Ishikawa (cell line): ENCODE measurements around the gene ANO7.

Experiments used
- CREB1 ChIP-seq: IDR thresholded peaks from 2 replicates; pipeline ENCODE4 v1.6.1; 2012; ENCODE audit warnings: low read depth
- EGR1 ChIP-seq: IDR thresholded peaks from 2 replicates; pipeline ENCODE4 v1.6.1; 2012
- EP300 ChIP-seq: IDR thresholded peaks from 2 replicates; pipeline ENCODE4 v1.6.1; 2012; ENCODE audit warnings: borderline replicate concordance
- FOXM1 ChIP-seq: IDR thresholded peaks from 2 replicates; pipeline ENCODE4 v1.6.1; 2012; ENCODE audit warnings: low read depth, borderline replicate concordance
- RAD21 ChIP-seq: IDR thresholded peaks from 2 replicates; pipeline ENCODE4 v1.6.1; 2012; ENCODE audit warnings: low read depth
- TAF1 ChIP-seq: IDR thresholded peaks from 2 replicates; pipeline ENCODE4 v1.6.1; 2012; ENCODE audit warnings: low read depth, mild to moderate bottlenecking
- TCF12 ChIP-seq: IDR thresholded peaks from 2 replicates; pipeline ENCODE4 v1.6.1; 2012; ENCODE audit warnings: low read depth
- YY1 ChIP-seq: IDR thresholded peaks from 2 replicates; pipeline ENCODE4 v1.6.1; 2012; ENCODE audit warnings: low read depth
- TF ChIP-seq, protein P1 (sequence below): IDR thresholded peaks from 2 replicates; pipeline ENCODE4 v1.6.1; 2012; ENCODE audit warnings: low read depth, mild to moderate bottlenecking

- TF ChIP-seq YY1 (no peak), TAF1 (no peak), FOXM1 (no peak), EP300 (no peak), EGR1 (no peak), TCF12 (no peak), CREB1 (no peak), RAD21 (no peak)
- TF ChIP-seq, protein P1, sequence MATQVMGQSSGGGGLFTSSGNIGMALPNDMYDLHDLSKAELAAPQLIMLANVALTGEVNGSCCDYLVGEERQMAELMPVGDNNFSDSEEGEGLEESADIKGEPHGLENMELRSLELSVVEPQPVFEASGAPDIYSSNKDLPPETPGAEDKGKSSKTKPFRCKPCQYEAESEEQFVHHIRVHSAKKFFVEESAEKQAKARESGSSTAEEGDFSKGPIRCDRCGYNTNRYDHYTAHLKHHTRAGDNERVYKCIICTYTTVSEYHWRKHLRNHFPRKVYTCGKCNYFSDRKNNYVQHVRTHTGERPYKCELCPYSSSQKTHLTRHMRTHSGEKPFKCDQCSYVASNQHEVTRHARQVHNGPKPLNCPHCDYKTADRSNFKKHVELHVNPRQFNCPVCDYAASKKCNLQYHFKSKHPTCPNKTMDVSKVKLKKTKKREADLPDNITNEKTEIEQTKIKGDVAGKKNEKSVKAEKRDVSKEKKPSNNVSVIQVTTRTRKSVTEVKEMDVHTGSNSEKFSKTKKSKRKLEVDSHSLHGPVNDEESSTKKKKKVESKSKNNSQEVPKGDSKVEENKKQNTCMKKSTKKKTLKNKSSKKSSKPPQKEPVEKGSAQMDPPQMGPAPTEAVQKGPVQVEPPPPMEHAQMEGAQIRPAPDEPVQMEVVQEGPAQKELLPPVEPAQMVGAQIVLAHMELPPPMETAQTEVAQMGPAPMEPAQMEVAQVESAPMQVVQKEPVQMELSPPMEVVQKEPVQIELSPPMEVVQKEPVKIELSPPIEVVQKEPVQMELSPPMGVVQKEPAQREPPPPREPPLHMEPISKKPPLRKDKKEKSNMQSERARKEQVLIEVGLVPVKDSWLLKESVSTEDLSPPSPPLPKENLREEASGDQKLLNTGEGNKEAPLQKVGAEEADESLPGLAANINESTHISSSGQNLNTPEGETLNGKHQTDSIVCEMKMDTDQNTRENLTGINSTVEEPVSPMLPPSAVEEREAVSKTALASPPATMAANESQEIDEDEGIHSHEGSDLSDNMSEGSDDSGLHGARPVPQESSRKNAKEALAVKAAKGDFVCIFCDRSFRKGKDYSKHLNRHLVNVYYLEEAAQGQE, result no peak
Measured at GRCh38 chr2:241191081-241191480, 2.6 kb downstream of the ANO7 start.
